Activated gamma-delta T cell treated with anti-CD3 and anti-CD28 coated beads, Interleukin-2, amount 50 U/mL, for 16 hours (primary cell): ENCODE data around the gene ITGB3.

Experiments used
- DNase-seq: peaks from one replicate; pipeline ENCODE4 v3.0.0-alpha.2; 2020; ENCODE audit warnings: low read depth

Gene ITGB3

DNA sequence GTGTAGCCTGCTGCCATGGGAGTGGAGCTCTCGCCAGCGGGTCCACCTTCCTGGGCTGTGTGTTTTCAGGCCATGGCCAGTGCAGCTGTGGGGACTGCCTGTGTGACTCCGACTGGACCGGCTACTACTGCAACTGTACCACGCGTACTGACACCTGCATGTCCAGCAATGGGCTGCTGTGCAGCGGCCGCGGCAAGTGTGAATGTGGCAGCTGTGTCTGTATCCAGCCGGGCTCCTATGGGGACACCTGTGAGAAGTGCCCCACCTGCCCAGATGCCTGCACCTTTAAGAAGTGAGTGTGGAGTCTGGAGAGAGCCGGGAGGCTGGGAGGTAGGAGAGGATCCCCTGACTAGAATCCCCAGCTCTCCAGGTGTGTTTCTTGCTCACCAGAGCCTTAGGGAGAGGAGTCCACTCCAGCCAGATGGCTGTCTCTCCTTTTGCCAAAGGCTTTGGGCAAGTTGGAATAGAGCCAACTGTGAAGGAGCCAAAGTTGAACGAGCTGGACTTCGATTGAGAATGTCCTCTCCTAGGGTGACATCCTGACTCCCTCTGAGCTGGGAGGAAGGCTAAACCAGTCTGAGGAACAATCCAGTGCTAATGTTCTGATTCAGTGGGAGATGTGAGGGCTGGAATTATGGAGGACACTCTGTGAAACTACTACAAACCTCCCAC is 45.7 kb downstream of the ITGB3 start:
- no peak for DNase-seq

DNA sequence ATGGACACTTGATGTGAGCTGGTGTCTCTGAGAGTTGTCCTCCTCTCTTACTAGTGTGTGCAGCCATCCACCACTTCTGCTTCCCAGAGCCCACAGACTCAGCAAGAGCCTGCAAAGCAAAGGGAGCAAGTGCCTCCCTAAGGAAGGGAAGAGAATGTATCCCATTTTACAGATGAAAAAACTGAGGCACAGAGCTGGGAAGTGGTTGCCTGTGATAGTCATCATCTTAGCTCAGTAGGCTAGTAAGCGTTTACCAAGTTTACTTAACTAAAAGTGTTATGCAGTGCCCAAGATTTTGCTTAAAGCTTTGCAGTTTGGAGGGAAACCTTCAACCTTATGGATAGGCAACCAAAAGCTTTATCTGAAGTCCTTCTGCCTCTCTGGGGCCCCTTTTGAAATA is 47.1 kb downstream of the ITGB3 start:
- DNase-seq = no peak

DNA sequence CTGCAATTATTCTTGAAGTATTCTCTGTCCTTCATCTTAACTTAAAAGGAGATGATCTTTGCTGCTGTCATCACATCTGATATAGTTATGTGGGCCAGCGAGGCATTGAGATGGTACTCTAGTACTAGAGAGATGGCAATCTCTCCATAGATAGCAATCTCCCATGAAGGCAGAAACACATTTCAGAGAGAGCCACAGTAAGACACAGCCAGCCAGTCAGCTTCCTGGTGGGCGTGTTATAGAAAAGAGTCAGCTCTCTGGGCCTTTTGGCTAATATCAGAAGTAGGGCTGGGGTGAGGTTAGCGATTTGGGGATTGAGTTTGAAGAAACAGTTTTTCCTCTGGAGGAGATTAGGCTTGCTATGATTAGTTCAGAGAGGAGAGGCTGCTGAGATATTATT is 47.5 kb downstream of the ITGB3 start:
- no peak for DNase-seq

DNA sequence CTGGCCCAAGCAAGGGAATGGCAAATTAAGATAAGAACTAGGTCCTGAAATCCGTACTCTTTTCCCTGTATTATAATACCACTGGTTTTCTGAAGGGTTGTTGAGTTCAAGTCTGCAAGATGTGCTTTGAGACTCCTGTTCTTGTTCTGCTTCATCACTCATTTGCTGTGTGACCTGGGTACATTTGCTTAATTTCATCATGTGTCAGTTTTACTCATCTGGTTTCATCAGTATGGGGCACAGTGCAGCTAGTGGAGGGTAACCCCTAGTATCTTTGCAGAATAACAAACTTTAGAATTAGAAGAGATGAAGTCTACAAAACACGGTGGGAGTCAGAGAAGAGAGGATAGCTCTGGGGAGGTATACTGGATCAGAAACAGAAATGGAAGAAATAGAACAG is 48.2 kb downstream of the ITGB3 start:
- DNase-seq = no peak

DNA sequence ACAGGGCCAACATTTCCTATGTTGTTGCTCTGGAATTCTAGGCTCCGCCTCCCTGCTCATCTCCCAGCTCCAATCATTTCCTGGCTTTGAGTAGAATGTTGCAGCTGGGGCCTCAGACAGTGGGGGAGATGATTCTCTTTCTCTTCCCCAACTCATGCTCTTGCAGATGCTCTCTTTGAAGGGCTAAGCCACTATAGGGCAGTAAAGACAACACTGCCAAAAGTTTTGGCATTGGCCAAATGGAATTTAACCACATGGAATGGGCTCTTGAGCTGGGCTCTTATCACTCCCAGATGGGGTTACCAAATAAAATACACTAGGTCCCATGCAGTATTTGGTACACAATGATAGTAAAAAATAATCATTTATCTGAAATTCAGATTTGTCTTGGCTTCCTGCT is 50.6 kb downstream of the ITGB3 start:
- no peak for DNase-seq

DNA sequence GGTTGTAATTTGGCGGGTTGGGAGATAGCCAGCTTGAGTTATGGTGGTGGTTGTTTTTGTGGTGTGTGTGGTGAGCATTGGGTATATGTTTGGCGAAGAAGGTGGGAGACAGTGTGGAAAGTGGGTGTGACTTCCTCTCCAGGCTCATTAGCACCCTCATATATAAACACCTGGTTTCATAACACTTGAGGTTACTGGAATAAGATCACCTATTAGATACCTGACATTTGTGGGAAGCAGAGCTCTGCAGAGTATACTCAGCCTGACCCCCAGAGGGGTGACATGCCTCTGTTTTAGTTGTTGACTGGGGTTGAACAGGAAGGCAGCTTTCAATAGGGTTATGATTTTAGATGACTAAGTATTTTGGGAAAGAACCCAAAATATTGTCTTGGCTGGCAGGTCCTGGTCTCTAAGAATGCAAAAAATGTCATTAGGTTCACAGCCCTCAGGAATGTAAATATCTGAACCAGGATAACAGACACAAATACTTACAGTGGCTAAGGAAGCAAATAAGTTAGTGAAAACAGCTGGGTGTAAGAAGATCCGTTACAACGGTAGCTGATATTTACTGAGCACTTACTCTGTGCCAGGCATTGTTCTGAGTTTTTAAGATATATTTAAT is 51.8 kb downstream of the ITGB3 start:
- no peak for DNase-seq

DNA sequence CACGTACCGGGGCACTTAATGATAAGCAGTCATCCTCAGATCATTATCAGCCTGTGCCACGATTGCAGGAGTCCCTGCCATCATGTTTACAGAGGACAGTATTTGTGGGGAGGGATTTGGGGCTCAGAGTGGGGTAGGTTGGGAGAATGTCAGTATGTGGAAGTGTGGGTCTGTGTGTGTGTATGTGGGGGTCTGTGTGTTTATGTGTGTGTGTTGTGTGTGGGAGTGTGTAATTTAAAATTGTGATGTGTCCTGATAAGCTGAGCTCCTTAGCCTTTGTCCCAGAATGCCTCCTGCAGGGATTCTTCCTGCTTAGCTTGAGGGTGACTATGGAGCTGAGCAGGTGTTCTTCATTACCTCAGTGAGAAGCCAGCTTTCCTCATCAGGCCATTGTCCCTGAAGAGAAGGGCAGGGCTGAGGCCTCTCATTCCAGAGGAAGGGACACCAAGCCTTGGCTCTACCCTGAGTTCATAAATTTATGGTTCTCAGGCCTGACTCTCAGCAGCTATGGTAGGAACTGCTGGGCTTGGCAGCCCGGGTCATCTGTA is 56.6 kb downstream of the ITGB3 start:
- no peak for DNase-seq

DNA sequence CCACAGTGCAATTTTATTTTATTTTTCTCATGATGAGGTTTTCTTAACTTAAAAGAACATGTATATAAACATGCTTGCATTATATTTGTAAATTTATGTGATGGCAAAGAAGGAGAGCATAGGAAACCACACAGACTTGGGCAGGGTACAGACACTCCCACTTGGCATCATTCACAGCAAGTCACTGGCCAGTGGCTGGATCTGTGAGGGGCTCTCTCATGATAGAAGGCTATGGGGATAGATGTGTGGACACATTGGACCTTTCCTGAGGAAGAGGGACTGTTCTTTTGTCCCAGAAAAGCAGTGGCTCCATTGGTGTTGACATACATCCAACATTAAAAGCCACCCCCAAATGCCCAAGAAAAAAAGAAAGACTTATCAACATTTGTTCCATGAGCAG is 57.8 kb downstream of the ITGB3 start:
- no peak for DNase-seq

DNA sequence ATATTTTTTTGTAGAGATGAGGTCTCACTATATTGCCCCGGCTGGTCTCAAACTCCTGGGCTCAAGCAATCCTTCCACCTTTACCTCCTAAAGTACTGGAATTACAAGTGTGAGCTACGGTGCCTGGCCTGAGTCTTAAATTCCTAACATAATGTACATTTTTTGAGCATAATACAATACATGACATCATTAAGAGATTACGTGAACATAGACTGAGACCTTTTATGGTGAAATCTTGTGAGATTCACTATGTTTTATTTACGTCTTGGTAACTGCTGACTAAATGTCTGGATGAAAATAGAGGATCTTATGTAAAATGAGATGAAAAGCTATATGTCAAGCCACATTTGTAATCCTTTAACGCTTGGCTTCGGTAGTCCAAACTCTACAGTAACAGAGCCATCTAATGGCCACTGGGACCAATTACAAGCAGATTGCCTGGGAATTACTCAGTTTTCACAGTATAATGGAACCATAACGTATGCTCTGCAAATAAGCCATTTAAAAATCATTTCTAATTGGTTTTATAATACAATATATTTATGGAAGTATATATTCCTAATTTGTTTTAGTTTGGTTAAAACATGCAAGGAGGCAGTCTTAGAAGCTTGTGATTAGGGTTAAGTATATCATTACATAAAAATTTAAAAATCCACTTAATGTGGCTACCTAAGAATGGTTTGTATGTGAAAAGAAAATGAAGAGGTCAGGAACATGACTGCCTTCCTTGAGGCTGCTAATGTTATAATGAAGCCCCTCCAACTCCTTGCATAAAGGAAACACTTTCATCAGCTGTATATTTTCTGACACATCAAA is 62.0 kb downstream of the ITGB3 start:
- DNase-seq = no peak

DNA sequence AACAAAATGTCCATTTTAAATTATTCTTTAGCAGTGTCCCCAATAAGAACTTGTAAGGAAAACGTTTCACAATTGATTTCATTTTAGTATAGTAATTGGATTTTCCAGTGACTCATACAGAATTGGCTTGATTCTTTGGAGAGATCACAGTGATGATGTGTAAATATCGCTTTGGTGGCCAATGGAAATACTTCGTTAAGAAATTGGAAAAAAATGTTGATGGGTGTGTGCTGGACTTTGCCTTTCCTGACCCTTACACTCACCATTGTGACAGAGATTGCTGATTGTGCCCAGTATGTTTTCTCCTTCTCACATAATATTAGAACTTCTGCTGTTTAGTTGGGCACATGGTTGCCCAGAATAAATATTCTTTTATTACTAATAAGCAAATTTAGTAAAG is 62.7 kb downstream of the ITGB3 start:
- DNase-seq = no peak

DNA sequence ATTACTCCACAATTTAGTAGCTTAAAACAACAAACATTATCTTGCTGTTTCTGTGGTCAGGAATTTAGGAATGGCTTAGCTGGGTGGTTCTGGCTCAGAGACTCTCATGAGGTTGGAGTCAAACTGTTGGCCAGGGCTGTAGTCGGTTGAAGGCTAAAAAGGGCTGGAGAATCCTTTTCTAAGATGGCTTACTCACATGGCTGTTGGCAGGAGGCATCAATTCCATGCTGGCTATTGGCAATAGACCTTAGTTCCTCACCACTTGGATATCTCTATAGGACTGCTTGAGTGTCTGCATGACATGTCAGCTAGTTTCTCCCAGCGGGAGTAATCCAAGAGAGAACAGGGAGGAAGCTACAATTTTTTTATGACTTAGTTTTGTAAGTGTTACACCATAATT is 63.5 kb downstream of the ITGB3 start:
- no peak for DNase-seq

DNA sequence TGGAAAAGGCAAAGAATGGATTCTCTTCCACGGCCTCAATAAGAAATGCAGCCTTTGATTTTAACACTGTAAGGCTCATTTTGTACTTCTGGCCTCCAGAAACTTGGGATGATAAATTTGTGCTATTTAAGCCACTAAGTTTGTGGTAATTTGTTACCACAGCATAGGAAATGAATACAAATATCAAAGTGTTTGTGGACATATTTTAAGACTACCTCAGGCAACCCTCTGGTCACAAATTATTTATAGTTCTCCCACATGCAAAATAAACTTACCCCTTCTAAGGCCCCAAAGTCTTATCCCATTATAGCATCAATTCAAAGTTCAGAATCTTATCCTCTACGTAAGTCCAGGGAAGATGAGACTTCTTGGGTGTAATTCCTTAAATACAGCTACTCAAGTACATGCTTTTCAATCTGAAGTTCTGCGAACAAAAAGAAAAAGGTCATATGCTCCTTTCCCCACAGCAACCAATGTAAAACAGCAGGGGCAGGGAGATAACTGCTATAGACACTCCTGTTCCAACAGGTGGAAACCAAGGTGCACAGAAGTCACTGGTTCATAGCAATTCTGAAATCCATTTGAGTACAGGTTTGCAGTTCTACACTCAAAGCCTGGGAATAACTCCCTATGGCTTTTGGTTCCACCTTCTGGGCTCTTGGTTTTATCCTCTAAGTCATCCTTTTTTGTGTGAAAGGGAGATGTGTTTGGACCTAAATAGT is 64.7 kb downstream of the ITGB3 start:
- DNase-seq = no peak

DNA sequence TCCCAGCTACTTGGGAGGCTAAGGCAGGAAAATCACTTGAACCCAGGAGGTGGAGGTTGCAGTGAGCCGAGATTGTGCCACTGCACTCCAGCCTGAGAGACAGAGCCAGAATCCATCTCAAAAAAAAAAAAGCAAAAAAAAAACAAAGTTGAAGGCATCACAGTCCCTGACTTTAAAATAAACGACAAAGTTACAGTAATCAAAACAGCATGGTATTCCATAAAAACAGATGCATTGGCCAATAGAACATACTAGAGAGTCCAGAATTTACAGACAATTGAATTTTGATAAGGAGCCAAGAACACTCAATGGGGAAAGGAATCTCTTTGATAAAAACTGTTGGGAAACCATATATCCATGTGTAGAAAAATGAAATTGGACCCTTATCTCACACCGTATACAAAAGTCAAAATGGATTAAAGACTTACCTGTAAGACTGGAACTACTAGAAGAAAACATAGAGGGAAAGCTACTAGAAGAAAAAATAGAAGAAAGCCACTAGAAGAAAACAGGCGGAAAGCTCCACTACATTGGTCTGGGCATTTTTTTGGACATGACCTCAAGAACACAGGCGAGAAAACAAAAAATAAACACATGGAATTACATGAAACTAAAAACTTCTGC is 67.4 kb downstream of the ITGB3 start:
- no peak for DNase-seq

DNA sequence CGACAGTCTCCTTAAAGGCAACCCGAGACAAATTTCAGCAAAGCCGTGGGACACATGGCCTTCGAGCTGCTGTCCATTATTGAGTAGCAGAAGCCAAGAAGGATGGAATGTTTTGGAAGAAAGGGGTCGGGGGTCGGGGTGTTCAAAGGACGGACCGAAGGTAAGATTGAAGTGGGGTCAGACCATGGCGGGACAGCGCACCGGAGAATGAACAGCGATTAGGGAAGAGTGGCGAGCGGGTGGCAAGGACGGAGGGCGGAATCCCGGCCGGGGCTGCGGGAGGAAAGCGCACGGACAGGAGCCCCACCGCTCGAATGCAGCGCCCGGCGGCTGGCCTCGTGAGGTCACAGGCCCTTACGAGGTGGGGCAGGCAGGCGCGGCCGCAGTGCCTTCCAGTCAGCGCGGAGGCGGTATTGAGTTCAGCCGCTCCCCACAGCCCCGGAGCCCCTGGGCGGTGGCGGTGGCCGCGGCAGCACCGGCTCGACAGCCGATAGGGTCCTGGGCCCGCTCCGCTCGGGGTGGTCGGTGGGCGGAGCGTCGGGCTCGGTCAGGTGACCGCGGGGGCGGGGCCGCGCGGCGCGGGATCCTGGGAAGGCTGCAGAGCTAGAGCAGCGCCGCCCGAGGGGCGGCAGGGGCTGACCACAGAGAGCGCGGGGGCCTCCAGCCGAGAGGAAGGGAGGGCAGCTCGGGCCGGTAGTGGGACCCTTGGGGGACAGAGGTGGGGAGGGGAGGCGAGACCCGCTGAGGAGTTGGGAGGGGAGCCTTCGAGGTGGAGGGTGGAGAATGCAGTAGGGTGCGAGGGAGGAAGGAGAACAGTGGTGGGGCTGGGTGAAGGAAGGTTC is 70.0 kb downstream of the ITGB3 start, which contains the start of gene EFCAB13:
TSS of gene EFCAB13 (plus strand) at position 574 of the 842 bp plus-strand sequence. CDS start 4,399 bp downstream, outside the sequence.
- peak; percentile 52 for DNase-seq

DNA sequence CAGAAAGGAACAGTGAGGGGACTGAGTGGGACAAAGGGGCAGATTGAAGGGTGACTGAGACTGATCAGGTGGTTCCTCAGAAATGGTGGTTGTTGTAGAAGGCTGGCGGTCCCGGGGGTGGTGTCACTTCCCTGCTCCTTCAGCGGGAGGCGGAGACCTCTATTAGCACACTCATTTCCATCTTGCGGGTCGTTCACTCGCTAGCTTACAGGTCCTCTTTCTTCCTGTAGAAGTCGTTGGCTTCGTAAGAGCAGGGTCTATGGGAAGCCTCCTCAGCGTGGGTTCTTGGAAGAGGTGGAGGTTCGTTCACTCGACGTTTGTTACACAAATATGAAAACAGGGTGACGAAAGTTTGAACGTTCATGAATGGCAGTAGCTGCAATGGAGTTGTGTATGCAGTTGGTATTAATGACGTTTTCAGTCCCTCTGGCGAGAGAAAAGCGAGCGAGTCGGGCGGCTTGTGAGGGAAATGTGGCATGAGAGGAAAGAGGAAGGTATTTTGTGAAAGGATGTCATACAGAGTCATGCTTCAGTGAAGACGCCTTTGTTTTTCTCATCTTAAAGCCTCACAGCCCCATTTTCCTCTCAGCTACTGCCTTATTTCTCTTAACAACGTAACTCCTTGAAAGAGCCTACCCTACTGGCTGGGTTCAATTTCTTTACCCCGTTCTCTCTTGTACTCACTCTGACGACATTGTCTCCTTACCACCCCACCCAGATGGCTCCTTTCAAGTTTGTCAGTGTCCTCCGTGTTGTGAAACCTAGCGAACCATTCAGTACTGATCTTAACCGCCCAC is 70.8 kb downstream of the ITGB3 start:
- DNase-seq = no peak

DNA sequence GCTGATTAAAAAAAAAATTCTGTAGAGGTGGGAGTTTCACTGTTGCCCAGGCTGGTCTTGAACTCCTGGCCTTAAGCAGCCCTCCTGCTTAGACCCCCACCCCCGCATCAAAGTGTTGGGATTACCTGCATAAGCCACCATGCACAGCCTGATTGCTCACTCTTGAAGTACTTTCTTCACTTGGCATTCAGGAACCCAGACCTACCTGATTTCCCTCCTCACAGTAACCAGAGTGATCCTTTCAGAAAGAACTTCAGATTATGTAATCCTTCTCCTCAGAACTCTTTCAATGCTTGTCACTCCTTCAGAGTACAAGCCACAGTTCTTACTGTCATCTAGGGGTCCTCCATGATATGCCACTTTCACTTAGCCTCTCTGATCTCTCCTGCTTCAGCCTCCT is 71.5 kb downstream of the ITGB3 start:
- DNase-seq = no peak

DNA sequence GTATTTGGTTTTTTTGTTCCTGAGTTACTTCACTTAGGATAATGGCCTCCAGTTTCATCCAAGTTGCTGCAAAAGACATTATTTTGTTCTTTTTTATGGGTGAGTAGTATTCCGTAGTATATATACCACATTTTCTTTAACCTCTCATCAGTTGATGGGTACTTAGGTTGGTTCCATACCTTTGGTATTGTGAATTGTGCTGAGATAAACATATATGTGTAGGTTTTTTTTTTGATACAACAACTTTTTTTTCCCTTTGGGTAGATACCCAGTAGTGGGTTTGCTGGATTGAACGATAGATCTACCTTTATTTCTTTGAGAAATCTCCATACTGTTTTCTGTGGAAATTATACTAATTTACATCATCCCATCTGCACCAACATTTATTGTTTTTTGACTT is 76.9 kb downstream of the ITGB3 start:
- no peak for DNase-seq

DNA sequence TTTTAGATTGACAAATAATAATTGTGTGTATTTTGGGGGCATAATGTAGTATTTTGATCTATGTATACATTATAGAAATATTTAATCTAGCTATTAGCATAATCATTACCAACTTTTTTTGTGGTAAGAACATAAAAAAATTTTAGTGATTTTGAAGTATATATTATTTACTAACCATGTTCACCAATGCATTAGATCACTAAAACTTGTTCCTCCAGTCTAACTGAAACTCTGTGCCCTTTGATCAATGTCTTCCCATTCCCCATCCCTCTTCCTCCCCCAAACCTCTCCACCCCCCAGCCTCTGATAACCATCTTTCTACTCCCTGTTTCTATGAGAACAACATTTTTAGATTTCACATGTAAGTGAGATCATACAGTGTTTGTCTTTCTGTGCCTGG is 78.7 kb downstream of the ITGB3 start:
- DNase-seq = no peak

DNA sequence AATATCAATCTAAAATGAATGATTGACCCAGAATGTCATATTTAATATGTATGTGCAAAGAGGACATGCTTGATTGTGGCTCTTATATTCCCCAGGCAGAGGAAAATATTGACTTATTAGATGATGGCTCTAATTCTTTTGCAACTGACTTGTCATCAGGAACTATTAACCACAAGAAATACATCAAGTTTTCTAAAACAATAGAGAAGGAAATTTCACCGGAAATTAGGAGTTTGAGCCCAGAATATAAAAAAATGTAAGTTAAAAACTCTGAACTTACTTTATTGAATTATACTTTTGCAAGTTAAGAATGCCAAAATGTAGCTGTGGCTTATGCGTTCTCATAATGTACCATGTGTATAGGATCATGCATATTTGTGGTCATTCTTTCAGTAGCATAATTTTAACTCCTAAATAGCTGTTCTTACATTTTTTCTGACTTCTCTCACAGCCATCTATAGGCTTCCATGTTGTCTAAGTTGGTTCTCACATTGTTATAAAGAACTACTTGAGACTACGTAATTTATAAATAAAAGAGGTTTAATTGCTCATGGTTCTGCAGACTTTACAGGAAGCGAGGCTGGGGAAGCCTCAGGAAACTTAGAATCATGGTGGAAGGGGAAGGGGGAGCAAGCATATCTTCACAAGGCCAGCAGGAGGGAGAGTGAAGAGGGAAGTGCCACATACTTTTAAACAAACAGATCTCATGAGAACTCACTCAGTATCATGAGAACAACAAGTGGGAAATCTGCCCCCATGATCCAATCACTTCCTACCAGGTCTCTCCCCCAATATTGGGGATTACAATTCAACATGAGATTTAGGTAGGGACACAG is 81.7 kb downstream of the ITGB3 start:
- no peak for DNase-seq
